GM19468 (cell line): ENCODE measurements around the gene CD79A.

Experiments
- ATAC-seq: cut with Tn5 transposase; IDR thresholded peaks from one replicate; pipeline ENCODE4 v1.9.1; 2021; ENCODE audit warnings: mild to moderate bottlenecking, moderate library complexity, moderate number of reproducible peaks; ENCODE audit not compliant: unreplicated experiment; ENCODE audit errors: extremely low read depth

Gene CD79A

GRCh38 chr19:41928754-41929535 lies 51.9 kb downstream of the CD79A start:
- no peak for ATAC-seq

DNA sequence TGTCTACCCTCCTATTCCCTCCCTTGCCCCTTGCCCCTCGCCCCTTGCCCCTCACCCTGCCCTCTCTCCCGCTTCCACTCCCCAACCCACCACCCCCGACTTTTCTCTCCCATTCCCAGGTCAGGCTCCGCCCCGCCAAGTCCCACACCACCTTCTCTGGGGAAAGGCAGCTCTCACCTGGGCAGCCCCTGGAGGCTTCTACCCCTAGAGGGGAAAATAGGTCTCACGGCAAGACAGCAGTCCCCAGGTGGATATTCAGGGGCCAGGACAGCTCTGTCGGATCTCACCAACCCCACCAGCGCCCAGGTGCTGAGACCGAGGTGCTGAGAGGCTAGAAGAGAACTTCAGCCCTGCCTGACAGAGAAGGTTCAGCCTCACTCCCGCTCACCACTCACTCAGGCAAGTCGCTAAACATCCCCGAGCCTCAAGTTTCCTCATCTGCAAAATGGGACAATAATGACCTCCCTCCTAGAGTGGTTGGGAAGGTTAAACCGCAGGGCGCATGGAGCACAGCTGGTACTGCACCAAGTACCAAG lies 52.5 kb downstream of the CD79A start:
- no peak for ATAC-seq

- ATAC-seq = no peak
These were observed 53.2 kb downstream of the CD79A start for GRCh38 chr19:41930322-41930722.
